Measurements from ENCODE around the gene KLHDC10.

DNA sequence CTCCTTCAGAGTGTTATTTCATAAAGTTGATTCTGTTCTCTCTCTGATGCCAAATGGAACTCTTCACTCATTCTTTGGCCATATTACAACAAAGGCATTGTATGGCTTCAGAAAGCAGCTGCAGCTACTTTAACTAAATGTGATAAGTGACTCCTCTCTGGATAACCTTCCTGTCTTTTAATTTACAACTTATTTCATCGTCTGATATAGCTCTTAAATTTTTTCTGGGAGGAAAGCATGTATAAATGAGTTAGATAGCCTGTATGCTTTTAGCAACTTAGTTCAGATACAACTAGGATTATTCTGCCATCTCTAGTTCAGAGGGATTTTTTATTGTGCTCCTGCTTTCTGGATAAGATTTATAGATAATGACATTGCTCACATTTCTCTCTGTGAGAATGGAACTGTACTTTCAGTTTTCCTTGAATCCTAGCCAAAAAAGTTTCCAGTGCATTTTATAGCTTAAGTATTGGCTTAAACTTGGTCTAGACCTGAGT, 57.5 kb downstream of the KLHDC10 start:
- no peak for TF ChIP-seq NR1H2 (CRISPR knock-in tag; IDR thresholded peaks at IDR 0.05)
- TF ChIP-seq, protein P1, sequence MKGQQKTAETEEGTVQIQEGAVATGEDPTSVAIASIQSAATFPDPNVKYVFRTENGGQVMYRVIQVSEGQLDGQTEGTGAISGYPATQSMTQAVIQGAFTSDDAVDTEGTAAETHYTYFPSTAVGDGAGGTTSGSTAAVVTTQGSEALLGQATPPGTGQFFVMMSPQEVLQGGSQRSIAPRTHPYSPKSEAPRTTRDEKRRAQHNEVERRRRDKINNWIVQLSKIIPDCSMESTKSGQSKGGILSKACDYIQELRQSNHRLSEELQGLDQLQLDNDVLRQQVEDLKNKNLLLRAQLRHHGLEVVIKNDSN (CRISPR knock-in tag; IDR thresholded peaks at IDR 0.05) = no peak
- TF ChIP-seq ESRRA (CRISPR knock-in tag; IDR thresholded peaks at IDR 0.05; ENCODE audit: borderline replicate concordance) = no peak
- TF ChIP-seq ZNF232 (CRISPR knock-in tag; IDR thresholded peaks at IDR 0.05) = no peak
- TF ChIP-seq, protein P2, sequence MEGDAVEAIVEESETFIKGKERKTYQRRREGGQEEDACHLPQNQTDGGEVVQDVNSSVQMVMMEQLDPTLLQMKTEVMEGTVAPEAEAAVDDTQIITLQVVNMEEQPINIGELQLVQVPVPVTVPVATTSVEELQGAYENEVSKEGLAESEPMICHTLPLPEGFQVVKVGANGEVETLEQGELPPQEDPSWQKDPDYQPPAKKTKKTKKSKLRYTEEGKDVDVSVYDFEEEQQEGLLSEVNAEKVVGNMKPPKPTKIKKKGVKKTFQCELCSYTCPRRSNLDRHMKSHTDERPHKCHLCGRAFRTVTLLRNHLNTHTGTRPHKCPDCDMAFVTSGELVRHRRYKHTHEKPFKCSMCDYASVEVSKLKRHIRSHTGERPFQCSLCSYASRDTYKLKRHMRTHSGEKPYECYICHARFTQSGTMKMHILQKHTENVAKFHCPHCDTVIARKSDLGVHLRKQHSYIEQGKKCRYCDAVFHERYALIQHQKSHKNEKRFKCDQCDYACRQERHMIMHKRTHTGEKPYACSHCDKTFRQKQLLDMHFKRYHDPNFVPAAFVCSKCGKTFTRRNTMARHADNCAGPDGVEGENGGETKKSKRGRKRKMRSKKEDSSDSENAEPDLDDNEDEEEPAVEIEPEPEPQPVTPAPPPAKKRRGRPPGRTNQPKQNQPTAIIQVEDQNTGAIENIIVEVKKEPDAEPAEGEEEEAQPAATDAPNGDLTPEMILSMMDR (IDR thresholded peaks at IDR 0.05) = no peak
- no peak for TF ChIP-seq NFE2L1 (CRISPR knock-in tag; IDR thresholded peaks at IDR 0.05)

Measured in WTC11 (cell line).